SH-SY5Y (cell line): Measurements from ENCODE around the gene ARHGAP24.

Experiments
- GATA2 ChIP-seq: IDR thresholded peaks from 2 replicates; pipeline ENCODE4 v1.6.1; 2011; ENCODE audit warnings: mild to moderate bottlenecking, low read depth, low read length
- GATA3 ChIP-seq: IDR thresholded peaks from 2 replicates; pipeline ENCODE4 v1.6.1; 2011; ENCODE audit warnings: low read depth, mild to moderate bottlenecking, low read length, moderate library complexity

ARHGAP24 gene

DNA sequence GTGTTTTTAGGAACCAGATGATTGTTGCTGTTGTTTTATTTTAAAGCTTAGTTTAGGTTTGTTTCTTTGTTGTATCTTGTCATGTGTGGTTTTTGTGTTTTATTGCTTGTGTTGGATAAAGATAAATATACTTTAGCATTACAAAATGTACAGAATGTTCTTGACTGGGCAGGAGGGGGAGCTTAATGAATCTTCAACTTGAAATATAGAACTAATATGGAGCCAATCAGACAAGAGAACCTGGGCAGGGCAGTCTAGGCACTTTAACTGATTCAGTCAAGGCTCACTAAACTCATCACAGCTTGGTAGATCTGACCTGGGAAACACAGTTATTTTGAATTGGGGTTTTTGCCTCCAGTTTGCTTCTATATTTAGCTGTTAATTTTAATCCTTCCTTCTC, 304.2 kb downstream of the ARHGAP24 start:
- no peak for TF ChIP-seq GATA2
- no peak for TF ChIP-seq GATA3

DNA sequence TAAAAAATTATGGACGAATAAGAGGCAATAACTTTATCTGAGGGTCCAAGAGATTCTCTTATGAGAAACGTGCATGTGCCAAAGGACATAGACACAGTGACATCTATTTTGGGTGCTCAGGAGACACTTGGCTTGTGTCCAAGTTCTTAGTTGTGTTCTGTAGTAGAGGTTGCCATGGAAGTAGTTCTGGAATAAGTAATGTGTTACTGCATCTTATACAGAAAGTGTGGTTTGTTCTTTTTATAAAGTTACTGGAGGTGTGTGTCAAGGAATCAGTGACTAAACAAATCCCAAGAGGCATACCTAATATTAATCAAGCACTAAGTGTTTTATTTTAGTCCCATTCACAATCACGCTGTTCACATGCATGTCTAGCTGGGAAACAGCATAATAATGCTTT, 305.7 kb downstream of the ARHGAP24 start:
- TF ChIP-seq GATA3 (no peak), GATA2 (no peak)

DNA sequence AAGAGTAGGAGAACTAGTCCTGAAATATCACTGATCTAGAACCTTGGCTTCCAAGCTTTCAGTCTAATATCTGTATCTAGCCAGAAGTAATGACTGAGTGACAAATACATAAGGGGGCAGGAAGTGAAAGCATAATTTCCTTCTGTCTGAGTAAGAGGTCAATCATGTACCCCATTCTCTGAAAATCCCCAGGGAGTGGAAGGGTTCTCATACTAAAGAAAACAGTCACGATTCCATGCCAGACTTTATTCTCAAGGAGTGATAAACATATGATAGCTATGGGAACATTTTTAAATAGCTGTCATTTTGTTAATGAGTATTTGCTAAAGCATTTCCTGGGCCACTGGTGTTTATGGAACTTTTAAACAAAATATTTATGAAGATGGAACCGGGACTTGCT, 308.5 kb downstream of the ARHGAP24 start:
- TF ChIP-seq GATA2 (no peak), GATA3 (no peak)

DNA sequence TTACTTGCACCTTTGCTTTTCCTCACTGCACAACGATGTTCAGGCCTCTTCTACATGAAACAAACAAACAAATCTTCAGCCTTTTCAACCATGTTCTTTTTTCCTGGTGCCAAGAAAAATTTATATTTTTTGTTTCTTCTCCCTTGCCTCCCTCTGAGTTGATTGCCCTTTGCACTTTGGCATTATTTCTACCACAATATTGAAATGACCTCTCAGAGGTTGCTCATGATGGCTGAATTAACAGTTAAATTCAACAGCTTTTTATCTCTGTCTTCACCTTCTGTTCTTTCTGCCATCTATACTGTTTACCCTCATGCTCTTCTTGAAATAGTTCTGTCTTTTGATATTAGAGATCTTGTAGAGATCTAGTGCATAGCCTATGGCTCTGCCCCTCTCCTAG, 308.9 kb downstream of the ARHGAP24 start:
- TF ChIP-seq GATA2, result no peak
- TF ChIP-seq GATA3, result no peak

DNA sequence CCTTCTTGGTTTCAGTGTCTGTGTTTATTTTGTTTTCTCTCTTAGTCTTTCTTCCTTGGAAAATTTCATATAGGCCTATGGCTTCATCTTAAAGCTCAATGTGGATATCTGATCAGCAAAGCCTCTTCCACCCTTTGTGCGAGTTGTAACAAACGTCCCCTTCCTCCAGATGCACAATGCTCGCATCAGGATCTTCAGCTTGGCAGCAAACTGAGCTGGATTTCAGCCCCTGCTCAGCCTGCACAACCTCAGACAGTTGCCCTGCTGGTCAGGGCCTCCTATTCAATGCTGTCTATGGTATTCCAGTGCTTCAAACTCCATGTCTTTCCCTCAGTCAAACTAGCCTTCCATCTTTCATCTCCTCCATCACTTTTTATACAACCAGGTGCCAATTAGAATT, 309.4 kb downstream of the ARHGAP24 start:
- no peak for TF ChIP-seq GATA3
- no peak for TF ChIP-seq GATA2

DNA sequence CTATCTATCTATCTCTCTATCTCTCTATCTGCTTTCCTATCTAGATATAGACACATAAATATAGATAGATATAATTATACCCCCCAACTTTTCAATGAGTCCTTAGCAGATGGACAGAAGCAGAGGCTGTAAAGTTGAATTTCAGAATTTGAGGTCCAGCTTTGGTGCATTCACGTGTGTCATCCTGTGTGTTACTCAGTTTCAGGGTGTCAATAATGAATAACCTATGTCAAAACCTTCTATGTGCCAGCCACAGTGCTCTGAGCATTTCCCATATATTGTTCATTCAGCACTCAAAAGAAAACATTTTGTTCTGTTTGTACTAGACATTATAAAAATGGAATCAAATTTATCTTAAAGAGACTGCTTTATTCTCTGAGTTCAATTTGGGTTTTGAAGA, 310.0 kb downstream of the ARHGAP24 start:
- TF ChIP-seq GATA2 (no peak), GATA3 (no peak)

DNA sequence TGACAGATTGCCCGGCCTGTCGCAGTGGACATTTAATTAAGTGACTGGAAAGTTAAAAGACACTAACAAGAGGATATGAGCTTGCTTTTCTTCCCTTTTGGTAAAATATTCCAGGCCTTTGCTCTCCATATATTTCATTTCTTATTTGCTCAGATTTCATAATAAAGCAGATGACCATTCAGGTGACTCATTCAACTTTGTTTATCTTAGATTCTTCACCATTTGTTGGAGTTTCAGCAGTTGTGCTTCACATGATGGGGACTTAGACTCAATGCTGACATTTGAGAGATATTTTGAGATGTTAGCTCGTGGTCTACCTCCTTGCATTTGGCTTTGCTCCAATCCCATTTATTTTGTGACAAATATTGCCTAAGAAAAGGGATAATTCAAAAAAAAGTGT, 312.2 kb downstream of the ARHGAP24 start:
- no peak for TF ChIP-seq GATA3
- no peak for TF ChIP-seq GATA2

DNA sequence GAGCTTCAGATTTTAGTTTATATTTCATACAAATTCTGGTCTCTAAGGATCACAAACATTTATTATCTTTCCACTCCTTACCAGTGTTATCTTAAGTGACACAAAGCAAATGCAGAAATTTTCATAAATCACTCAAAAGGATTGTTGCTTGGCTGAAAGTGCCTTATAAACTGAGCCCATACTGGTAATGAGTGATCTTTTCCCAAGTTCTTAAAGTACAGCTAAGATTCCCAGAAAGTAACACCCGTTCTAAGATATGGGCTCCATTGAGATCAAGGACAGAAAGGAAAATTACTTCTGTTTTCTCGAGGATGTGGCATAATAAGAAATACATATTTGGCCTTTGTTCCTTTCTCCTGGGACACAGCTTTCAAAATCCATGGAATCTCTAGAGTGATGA, 313.7 kb downstream of the ARHGAP24 start:
- TF ChIP-seq GATA3 (no peak), GATA2 (no peak)

DNA sequence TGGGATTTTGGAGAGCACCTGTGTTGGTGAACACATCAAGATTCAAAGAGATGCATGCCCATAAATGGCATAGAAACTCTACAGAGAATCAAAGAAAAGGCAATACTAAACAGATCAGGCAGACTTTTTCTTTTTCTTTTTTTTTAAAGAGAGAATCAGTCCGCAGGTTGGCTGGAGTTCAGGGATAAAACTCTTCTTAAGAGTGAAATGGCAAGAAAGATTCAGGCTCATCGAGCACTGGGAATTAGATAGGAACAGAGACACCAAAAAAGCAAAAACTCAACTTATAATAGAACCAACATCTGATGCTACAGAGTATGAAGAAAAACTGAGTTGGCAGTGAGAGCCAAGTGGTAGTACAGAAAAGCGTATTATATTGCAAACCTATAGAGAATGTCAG, 314.3 kb downstream of the ARHGAP24 start:
- TF ChIP-seq GATA3 (no peak), GATA2 (no peak)

DNA sequence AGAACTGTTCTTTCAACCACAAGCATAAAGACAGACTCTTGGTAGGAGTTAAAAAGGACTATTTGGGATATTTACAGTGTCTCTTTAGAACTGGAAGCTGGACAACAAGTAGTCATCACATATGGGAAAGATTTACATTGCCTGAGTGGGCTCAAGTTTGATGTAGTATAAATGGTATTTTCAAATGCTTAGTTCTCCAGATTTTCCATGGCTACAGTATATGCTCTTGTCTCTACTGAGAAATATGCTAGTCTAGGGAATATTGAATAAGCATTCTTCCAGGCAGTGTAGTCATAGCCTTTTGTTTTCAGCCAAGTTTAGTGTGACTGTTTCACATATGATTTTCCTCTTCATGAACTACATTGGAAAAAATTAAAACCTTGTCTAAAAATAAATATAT, 315.6 kb downstream of the ARHGAP24 start:
- TF ChIP-seq GATA3 (no peak), GATA2 (no peak)

DNA sequence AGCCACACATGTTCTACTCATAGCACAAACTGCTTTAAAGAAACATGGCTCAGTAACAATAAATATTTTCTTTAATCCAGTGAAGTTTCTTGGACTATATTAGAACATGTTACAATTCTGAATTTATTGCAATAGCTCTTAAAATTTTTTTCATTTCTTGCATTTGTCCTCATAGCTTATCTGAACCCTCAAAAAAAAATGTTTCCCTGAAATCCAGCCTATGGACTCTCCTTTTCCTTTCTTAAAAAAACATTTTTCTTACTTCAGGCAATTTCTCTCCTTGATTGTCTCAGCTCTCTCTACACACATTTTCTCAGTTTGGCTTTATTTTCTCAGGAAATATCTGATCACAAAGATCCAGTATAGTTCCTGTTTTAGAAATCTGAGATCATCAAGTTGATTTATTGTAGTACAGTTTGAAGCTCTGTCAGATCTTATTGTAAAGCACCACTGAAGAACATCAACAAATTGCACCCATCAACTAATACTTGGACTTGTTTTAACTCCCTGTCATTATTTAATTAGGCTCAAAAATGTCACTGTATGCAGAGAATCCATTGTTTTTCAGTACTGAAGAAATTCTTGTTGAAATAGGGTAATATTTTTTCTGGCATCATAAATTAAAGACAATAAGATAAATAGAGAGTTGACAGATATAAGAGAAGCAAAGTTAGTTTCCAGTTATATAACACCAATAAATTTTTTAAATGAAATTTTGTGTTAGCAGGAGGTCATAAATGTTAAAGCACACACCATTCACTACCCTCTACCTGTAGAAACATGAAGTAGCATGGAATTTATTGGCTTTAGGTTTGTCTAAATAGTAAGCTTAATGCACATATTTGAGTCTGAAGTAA, 317.7 kb downstream of the ARHGAP24 start:
- TF ChIP-seq GATA2 (no peak), GATA3 (no peak)

DNA sequence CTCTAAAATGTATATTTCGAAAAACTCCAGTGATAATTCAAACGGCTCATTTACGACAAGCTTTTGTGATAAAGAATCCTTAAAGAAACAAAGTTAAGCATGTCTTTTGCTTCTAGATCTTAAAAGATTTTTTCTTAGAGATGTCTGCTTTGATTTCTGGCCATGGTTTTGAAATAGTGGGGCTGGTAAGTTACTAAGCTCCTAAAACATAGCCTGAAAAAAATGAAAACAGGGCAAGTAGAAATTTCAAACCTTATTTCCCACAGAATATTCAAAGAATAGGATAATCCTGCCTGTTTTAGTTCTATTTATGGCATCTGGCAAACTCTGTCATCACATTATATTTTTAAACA, 318.3 kb downstream of the ARHGAP24 start:
- no peak for TF ChIP-seq GATA3
- TF ChIP-seq GATA2, result no peak

DNA sequence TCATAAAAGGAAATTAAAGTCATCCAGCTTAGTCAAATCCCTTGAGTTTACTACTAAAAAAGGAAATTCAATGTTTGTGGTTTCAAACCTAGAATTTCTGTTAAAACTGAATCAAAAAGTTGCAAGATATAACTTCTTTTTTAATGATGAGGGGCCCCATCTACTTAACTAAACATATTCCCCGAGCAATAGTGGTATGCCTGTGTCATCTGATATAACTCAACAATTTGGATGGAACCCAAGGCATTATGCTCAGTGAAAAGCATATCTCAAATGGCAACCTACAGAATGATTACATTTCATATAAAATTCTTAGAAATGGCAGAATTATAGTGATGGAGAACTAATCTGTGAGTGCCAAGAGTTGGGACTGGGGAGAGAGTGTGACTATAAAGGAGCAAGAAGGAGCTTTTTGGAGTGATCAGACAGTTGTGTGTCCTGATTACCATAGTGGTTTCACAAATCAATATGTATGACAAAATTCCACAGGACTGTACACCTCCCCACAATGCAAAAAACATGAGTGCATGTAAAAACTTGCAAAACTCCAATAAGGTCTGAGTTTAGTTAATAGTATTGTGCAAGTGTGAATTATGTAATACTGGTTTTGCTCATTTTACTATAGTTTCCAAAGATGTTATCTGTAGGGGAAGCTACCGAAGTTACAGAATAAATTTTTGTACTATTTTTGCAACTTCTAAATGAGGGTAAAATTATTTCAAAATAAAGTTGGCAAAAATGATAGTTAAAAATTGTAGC, 323.2 kb downstream of the ARHGAP24 start:
- no peak for TF ChIP-seq GATA2
- TF ChIP-seq GATA3, result no peak

DNA sequence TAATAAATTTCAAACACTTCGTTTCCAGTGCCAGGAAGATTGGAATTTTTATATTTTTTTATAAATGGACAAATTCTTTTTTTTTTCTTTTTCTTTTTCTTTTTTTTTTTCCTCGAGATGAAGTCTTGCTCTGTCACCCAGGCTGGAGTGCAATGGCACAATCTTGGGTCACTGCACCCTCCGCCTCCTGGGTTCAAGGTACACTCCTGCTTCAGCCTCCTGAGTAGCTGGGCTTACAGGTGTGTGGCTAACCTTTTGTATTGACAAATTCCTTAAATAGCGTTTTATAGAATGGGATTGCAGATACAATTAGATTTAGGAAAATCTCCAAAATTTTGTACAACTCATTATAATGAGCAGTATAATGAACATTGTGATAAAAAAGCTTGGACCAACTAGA, 328.9 kb downstream of the ARHGAP24 start:
- TF ChIP-seq GATA2 (no peak), GATA3 (no peak)

DNA sequence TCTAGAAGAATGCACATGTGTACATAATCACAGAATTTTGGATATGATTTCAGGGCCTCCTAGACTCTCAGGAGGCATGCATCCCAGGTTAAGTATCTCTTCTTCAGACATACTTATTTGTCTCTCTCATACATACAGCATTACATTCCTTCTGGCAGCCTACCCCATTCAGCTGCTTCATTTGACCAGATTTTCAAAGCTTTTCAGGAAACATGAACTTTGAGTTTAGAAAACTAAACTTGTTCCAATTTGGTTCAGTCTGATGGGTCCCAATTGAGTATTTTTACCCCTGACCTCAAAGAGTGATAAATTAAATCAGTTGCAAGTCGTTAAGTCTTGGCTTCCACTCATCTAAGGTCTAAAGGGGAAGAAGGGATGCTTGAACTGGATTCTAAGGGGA, 330.9 kb downstream of the ARHGAP24 start:
- TF ChIP-seq GATA3 (no peak), GATA2 (no peak)
